Fibroblast of the aortic adventitia (primary cell): ENCODE data around the gene PTCD3. TPM values are rescaled to one million over a fixed set of nuclear protein-coding genes. Genes with fewer than 3 reads are reported as not detected.

Experiments used
- DNase-seq: peaks from one replicate; pipeline ENCODE4 v3.0.0-alpha.2; 2010; ENCODE audit warnings: low read depth
- H3K4me3 ChIP-seq: 2 replicates; pipeline ENCODE4 v1.5.1; 2011; ENCODE audit warnings: low read depth, mild to moderate bottlenecking, control low read depth, low read length, moderate library complexity
- total RNA-seq: library from RNA; depleted of rRNA; stranded (reverse); fragments of >200 nt; gene quantifications from 2 replicates; pipeline ENCODE4 v1.2.3, GENCODE V29; 2012; ENCODE audit warnings: low replicate concordance
- TF ChIP-seq, protein P1 (sequence below): IDR thresholded peaks from 2 replicates; pipeline ENCODE4 v1.5.1; 2011; ENCODE audit warnings: mild to moderate bottlenecking, low read length, control low read depth, inconsistent platforms; ENCODE audit not compliant: insufficient read depth

PTCD3 gene
- total RNA-seq, result 61.6 and 71.9 TPM in 2 replicates

DNA sequence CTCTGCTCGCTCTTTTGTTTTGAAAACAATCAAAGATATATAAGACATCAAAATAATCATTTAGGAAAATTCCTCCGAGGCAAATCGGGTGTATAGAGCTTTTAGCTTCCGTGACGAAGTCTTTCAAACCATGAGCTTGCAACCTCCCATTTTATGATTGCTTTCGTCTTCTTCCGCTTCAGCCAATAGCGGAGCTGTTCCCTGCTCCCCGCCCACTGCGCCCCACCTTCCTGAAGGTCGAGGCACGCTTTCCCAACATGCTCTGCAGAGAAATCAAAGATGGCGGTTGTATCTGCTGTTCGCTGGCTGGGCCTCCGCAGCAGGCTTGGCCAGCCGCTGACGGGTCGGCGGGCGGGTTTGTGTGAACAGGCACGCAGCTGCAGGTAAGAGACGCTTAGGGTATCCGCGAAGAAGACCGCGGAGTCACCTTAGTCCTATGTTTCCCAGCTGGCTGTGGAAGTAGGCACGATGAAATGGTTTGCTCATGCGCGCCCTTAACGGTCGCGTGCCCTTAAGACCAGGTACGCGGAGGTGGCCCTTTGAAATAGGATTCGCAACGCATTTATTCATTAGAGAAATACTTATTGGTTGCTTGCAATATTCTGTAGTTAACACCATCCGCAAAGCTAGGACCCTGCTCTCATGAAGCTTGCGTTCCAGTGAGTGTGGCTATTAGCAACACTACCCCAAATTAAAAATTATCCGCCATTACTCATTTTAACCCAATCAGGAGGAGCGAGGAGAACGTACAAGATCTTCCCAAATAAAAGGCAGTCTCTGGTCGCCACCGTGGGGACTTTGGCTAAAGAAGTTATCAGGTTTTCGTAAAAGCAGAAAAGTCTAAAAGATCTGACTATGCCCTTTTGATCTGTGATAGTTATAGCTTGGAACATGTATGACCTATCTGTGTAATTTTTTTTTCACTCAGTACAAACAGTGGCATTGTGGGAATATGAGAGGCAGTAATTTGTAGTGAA lies at the start of gene PTCD3:
Gene PTCD3 (plus strand): TSS at position 267 of the 977 bp plus-strand sequence. CDS start 13 bp downstream, at position 280.
- TF ChIP-seq, protein P1, sequence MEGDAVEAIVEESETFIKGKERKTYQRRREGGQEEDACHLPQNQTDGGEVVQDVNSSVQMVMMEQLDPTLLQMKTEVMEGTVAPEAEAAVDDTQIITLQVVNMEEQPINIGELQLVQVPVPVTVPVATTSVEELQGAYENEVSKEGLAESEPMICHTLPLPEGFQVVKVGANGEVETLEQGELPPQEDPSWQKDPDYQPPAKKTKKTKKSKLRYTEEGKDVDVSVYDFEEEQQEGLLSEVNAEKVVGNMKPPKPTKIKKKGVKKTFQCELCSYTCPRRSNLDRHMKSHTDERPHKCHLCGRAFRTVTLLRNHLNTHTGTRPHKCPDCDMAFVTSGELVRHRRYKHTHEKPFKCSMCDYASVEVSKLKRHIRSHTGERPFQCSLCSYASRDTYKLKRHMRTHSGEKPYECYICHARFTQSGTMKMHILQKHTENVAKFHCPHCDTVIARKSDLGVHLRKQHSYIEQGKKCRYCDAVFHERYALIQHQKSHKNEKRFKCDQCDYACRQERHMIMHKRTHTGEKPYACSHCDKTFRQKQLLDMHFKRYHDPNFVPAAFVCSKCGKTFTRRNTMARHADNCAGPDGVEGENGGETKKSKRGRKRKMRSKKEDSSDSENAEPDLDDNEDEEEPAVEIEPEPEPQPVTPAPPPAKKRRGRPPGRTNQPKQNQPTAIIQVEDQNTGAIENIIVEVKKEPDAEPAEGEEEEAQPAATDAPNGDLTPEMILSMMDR, result no peak
- H3K4me3 ChIP-seq, result peak within 1 kb of the TSS; percentile 100
- DNase-seq, result peak; percentile 96

DNA sequence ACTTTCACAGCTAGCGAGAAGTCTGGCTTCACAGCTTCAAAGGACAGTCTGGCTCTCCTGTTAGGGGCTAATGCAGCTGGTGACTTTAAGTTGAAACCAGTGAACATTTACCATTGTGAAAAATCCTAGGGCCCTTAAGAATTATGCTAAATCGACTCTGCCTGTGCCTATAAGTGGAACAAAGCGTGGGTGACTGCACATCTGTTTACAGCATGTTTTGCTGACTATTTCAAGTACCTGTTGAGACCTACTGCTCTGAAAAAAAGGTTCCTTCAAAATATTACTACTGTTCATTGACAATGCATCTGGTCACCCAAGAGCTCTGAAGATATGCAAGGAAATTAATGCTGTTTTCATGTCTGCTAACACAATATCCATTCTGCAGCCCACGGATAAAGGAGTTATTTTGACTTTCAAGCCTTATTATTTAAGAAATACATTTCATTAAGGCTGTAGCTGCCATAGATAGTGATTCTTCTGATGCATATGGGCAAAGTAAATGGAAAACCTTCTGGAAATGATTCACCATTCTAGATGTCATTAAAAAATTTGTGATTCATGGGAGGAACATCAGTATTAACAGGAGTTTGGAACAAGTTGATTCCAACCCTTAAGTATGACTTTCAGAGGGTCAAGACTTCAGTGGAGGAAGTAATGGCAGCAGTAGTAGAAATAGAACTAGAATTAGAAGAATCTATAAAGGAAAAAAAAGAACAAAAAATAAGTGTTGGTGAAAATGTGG lies 49.3 kb upstream of the PTCD3 start:
- TF ChIP-seq, protein P1, result no peak
- no peak overlapping the region for H3K4me3 ChIP-seq
- DNase-seq, result no peak

DNA sequence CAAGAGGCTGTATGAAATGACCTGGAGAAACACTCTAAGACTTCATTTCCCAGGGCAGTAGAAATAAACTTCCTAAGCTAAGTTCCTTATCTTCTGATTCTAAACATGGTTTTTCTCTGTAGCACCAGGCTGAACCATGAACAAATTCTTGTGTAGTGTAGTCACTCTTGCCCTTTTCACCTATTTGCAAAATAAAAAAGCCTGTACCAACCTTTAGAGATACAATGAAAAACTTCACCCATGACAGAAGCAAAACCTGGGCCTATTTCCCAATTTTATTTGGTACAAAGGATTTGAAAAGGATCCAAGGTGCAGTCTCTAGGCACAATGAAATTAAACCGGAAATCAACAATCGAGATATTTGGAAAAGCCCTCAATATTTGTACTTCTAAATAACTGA lies 44.0 kb upstream of the PTCD3 start:
- TF ChIP-seq, protein P1, result no peak
- DNase-seq, result peak; percentile 84
- no peak overlapping the region for H3K4me3 ChIP-seq

DNA sequence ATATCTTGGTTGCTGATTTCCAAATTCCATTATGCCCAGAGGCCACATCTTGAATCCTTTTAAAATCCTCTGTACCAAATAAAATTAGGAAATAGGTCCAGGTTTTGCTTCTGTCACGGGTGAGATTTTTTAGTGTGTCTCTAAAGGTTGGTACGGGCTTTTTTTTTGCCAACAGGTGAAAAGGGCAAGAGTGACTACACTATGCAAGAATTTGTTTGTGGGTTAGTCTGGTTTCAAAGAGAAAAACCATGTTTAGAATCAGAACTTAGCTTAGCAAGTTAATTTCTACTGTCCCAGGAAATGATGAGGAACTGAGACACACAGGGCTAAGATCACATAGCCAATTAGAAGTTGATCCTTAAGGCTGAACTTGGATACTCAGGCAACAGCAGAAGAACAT lies 42.0 kb upstream of the PTCD3 start:
- TF ChIP-seq, protein P1, result no peak
- no peak for DNase-seq
- H3K4me3 ChIP-seq, result no peak overlapping the region

DNA sequence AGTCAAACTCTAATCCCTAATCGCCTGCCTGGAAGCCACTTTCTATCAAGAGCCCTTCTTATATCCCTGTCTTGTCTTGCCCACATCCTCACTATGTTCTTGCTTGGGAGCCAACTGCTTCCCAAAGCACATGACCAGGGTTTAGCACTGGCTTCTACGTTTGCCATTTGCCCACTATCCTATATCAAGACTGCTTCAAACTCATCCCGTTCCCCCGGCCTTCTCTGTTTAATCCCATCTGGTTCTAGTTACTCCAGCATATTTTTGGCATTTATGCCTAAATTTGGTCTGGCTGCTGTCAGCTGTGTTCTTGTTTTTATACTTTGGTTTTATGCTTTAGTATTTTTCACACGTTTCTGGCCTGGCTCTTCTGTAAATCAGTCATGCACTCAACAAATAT lies 40.5 kb upstream of the PTCD3 start:
- DNase-seq, result peak; percentile 85
- H3K4me3 ChIP-seq, result no peak overlapping the region
- TF ChIP-seq, protein P1, result no peak

DNA sequence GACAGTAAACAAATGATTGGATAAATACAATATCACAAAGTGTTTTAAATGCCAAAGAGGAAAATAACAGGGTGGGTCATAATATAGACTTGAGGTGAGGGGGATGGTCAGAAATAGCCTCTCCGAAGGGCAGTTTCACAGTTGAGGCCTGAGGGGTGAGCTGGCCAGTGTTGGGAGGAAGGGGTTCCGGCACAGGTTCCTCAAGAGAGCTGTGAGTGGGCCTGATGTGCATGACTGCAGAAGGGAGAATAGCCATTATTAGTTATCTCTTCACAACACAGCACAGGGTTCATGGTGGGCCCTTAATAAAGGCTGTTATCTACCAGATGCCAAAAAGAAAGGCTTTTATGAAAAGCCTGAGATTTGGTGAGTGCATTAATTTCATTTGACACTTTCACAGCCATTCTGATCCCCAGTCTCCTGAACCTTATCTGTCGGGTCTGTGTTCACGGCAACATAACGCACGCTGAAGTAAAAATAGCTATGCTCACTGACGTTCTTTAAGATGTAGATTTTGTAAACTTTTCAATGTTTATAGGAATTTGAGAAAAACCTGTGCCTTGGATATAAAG lies 39.9 kb upstream of the PTCD3 start:
- H3K4me3 ChIP-seq, result no peak overlapping the region
- TF ChIP-seq, protein P1, result no peak
- DNase-seq, result no peak
